BJ (cell line): ENCODE results near the gene NHS. TPM values are rescaled to one million over a fixed set of nuclear protein-coding genes. Genes with fewer than 3 reads are reported as not detected.

Experiments
- CTCF ChIA-PET: fragments of 350-600 bp; formaldehyde crosslinking; extraction: SDS; loops from one replicate; lab custom pipeline; 2021; ENCODE audit warnings: antibody characterized with exemption, inconsistent platforms; lab: Yijun Ruan, JAX
- POLR2A ChIA-PET: fragments of 300-600 bp; sonication (Branson Sonifier 250); formaldehyde crosslinking; extraction: SDS; loops from one replicate; lab custom pipeline; 2021; ENCODE audit warnings: antibody characterized with exemption; lab: Charles Lee
- DNase-seq: peaks from one replicate; pipeline ENCODE4 v3.0.0-alpha.2; 2011; ENCODE audit warnings: low read depth
- H3K27me3 ChIP-seq: 2 replicates; pipeline ENCODE4 v1.6.0; 2011; ENCODE audit warnings: low read length; ENCODE audit not compliant: control insufficient read depth, insufficient read depth
- H3K36me3 ChIP-seq: 2 replicates; pipeline ENCODE4 v1.5.1; 2011; ENCODE audit warnings: low read length; ENCODE audit not compliant: control insufficient read depth, insufficient read depth
- H3K4me3 ChIP-seq: 2 replicates; pipeline ENCODE4 v1.5.1; 2011; ENCODE audit warnings: low read depth, mild to moderate bottlenecking, control low read depth, low read length
- CTCF ChIP-seq: IDR thresholded peaks from 2 replicates; pipeline ENCODE4 v1.5.1; 2011; ENCODE audit warnings: low read depth, mild to moderate bottlenecking, control low read depth, inconsistent platforms, low read length, moderate library complexity; ENCODE audit not compliant: insufficient read depth
- polyA plus RNA-seq: library from polyadenylated mRNA; depleted of rRNA; stranded (reverse); fragments of >200 nt; gene quantifications from 2 replicates; pipeline ENCODE4 v1.2.3, GENCODE V29; 2011

Gene NHS
- polyA plus RNA-seq, 1 experiment, result 2.2 TPM

DNA sequence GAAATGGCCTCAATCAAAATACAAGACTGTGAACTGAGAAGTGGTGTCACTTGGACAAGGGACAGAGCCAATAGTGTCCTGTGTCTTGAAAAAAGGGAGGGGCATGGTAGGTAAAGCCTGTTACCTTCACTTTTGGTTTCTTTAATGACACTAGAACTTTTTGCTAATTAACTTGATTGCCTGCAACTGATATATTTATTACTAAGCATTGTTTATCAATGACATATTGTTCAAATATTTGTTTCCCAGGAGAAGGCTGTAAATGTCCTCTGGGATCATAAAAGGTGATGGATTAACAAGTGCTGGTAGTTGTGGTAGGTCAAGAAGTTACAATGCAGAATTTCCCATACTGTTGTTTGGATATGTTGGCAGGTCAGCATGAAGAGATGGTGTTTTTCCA is 268.5 kb downstream of the NHS start:
- no peak for TF ChIP-seq CTCF
- no peak for DNase-seq
- no peaks in the 10 kb centered on the region for H3K36me3 ChIP-seq
- CTCF ChIA-PET, result no interaction called here
- POLR2A ChIA-PET, result no interaction called here
- no peak overlapping the region for H3K4me3 ChIP-seq
- H3K27me3 ChIP-seq, result no peaks in the 10 kb centered on the region

GRCh38 chrX:17644001-17644400 is 269.0 kb downstream of the NHS start:
- Histone ChIP-seq H3K4me3 (no peak overlapping the region), H3K36me3 (no peaks in the 10 kb centered on the region), H3K27me3 (no peaks in the 10 kb centered on the region)
- DNase-seq, result no peak
- ChIA-PET POLR2A (no interaction called here), CTCF (no interaction called here)
- TF ChIP-seq CTCF, result no peak

GRCh38 chrX:17654116-17654515 is 279.1 kb downstream of the NHS start:
- DNase-seq, result no peak
- H3K4me3 ChIP-seq, result no peak overlapping the region
- H3K36me3 ChIP-seq, result no peaks in the 10 kb centered on the region
- POLR2A ChIA-PET, result no interaction called here
- CTCF ChIA-PET, result interaction anchor here (0.7 kb wide), 1 partner anchor 16 kb away, joined by 3 read pairs; no protein-coding TSS in a partner anchor
- no peaks in the 10 kb centered on the region for H3K27me3 ChIP-seq
- no peak for TF ChIP-seq CTCF

DNA sequence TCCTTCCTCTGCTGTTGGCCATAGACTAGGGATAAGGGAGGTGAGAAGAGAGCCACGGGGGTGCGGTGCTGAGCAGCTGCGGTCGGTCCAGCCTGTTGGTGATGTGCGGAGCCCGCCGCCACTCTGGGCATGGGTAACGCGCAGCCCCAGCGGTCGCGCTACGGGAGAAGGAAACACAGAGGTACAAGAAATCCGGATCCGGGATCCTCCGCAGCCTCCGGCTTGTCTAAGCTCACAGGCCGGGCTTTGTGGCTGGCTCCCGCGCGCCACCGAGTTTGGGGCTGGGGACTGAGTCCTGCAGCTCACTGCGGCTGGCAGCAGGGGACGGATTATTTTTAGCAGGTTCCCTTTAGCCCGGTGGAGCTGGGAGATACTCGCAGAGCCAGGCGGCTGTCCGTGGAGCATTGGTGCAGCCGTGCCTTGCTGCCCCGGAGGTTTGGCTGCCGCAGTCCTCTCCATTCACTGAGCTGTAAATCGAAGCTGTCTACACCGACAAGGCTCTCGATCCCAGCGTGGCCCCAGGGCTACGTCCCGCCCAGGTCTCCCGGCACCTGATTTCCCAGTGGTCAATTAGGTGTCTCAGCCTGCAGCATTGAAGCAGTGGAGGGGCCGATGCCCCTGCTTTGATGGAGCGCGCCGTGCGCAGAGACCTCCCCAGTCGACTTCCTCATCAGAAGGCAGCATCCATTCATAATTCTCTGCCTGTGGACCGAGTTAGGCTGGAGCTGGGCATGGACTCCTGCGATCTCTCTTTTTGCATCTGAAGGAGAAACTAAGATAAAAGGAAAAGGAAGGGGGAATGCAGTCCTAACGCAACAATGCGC is 280.4 kb downstream of the NHS start:
- no peak for TF ChIP-seq CTCF
- Histone ChIP-seq H3K4me3 (peak overlapping the region; percentile 14), H3K27me3 (no peaks in the 10 kb centered on the region), H3K36me3 (no peaks in the 10 kb centered on the region)
- no peak for DNase-seq
- ChIA-PET POLR2A (interaction anchor here (0.6 kb wide), 1 partner anchor 625 kb away, joined by 4 read pairs; no protein-coding TSS in a partner anchor), CTCF (interaction anchor here (1.5 kb wide), 1 partner anchor 18 kb away, joined by 3 read pairs; no protein-coding TSS in a partner anchor)

- H3K4me3 ChIP-seq, result peak overlapping the region; percentile 14
- ChIA-PET CTCF (interaction anchor here (1.5 kb wide), 1 partner anchor 19 kb away, joined by 3 read pairs; no protein-coding TSS in a partner anchor), POLR2A (interaction anchor here (0.6 kb wide), 1 partner anchor 624 kb away, joined by 4 read pairs; no protein-coding TSS in a partner anchor)
- DNase-seq, result no peak
- no peaks in the 10 kb centered on the region for H3K27me3 ChIP-seq
- TF ChIP-seq CTCF, result no peak
- H3K36me3 ChIP-seq, result no peaks in the 10 kb centered on the region
Observed at GRCh38 chrX:17656035-17656418, 281.0 kb downstream of the NHS start.
